Erythroblast (primary cell): ENCODE measurements around the gene ADAMTSL1.

ENCODE experiments used
- GATA1 ChIP-seq: IDR thresholded peaks from 2 replicates; pipeline ENCODE4 v1.6.1; 2011; ENCODE audit warnings: low read depth, mild to moderate bottlenecking, control low read depth, low read length, moderate library complexity
- POLR2A ChIP-seq: IDR thresholded peaks from 2 replicates; pipeline ENCODE4 v1.6.1; 2011; ENCODE audit warnings: mild to moderate bottlenecking, low read length

DNA sequence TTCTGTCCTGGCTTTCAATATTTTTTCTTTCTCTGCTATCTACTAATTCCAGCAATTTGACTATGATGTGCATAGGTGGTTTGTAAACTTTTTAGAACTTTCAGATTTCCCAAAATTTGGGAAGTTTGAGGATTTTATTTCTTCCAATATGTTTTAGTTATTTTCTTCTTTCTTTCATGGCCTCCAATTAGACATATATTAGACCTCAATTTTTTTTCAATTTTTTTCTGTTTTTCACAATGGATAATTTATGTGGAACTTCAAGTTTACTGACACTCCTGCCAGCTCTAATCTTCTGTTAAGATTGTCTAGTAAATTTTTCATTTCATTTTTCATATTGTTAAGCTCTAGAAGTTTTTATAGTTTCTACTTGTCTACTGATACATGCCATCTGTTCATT lies 395.8 kb downstream of the ADAMTSL1 start:
- no peak for TF ChIP-seq POLR2A
- TF ChIP-seq GATA1 = no peak
